ENCODE data around the gene ELAVL2.

The ELAVL2 gene

GRCh38 chr9:23682352-23682751 lies 143.7 kb downstream of the ELAVL2 start:
- TF ChIP-seq, protein P1, sequence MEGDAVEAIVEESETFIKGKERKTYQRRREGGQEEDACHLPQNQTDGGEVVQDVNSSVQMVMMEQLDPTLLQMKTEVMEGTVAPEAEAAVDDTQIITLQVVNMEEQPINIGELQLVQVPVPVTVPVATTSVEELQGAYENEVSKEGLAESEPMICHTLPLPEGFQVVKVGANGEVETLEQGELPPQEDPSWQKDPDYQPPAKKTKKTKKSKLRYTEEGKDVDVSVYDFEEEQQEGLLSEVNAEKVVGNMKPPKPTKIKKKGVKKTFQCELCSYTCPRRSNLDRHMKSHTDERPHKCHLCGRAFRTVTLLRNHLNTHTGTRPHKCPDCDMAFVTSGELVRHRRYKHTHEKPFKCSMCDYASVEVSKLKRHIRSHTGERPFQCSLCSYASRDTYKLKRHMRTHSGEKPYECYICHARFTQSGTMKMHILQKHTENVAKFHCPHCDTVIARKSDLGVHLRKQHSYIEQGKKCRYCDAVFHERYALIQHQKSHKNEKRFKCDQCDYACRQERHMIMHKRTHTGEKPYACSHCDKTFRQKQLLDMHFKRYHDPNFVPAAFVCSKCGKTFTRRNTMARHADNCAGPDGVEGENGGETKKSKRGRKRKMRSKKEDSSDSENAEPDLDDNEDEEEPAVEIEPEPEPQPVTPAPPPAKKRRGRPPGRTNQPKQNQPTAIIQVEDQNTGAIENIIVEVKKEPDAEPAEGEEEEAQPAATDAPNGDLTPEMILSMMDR (IDR thresholded peaks at IDR 0.05; ENCODE audit: borderline replicate concordance, insufficient read depth, low read depth, low read length) = no peak
- no peak overlapping the region for H3K4me3 ChIP-seq (ENCODE audit: low read depth, low read length)

GRCh38 chr9:23677446-23677845 lies 148.6 kb downstream of the ELAVL2 start:
- TF ChIP-seq, protein P1 (IDR thresholded peaks at IDR 0.05; ENCODE audit: borderline replicate concordance, insufficient read depth, low read depth, low read length) = no peak
- H3K4me3 ChIP-seq (ENCODE audit: low read depth, low read length) = no peak overlapping the region

GRCh38 chr9:23674016-23674585 lies 151.9 kb downstream of the ELAVL2 start:
- no peak overlapping the region for H3K4me3 ChIP-seq (ENCODE audit: low read depth, low read length)
- TF ChIP-seq, protein P1 (IDR thresholded peaks at IDR 0.05; ENCODE audit: borderline replicate concordance, insufficient read depth, low read depth, low read length) = no peak

DNA sequence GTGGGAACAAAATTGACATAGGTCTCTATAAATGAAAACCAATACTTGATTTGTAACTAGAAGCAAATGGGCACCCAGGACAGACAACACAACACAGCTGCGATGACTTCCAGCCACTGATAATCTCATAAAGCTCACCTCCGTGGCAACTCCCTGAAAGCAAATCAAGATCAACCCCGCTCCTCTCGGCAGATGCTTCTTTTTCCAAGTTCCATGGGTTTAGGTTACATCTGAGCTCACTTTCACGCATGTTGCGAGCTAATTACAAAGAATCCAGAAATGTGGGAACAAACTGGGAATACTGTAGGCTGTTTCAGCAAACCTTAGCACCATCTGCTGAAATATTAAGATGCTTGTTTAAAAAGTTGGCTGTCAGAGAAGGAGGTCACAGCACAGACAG lies 153.9 kb downstream of the ELAVL2 start:
- TF ChIP-seq, protein P1 (IDR thresholded peaks at IDR 0.05; ENCODE audit: borderline replicate concordance, insufficient read depth, low read depth, low read length) = no peak

DNA sequence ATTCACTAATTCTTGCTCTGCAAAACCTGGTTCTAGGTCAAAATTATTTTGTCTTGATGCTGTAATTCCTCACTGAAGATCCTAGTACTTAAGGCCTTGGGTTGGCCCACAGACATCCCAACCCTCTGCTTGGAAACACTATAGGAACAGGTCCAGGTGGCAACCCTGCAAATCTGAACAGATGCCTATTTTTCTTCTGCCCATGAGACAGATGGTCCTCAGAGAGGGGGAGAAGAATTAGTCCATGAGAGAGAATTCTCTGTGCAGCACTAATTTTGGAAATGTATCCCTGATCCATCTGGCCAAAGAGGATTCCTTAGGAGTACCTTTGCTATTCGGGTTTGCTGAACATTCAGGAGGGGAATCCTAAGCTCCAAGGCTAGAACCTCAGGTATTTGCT lies 156.3 kb downstream of the ELAVL2 start:
- TF ChIP-seq, protein P1 (IDR thresholded peaks at IDR 0.05; ENCODE audit: borderline replicate concordance, insufficient read depth, low read depth, low read length) = no peak

More for the DNA sequence above, 153.9 kb downstream of the ELAVL2 start:
- no peak overlapping the region for H3K4me3 ChIP-seq (ENCODE audit: low read depth, low read length)

DNA sequence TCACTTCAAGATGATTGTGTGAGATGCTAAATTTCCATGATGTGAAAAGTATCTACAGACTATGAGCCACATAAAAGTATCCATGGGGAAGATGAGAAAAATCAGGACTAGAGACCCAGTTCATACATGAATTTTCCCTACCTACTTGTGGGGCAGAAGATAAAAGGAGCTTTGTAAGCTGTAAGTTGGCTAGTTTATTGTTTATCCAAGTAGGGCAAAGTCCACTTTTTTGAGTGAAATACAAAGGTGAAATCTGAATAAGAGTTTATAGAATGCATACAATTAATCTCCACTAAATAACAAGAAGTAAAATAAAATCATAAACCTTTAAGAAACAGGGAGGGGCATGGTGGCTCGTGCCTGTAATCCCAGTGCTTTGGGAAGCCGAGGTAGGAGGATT lies 160.4 kb downstream of the ELAVL2 start:
- TF ChIP-seq, protein P1 (IDR thresholded peaks at IDR 0.05; ENCODE audit: borderline replicate concordance, insufficient read depth, low read depth, low read length) = no peak
- no peak overlapping the region for H3K4me3 ChIP-seq (ENCODE audit: low read depth, low read length)

More for the DNA sequence above, 156.3 kb downstream of the ELAVL2 start:
- no peak overlapping the region for H3K4me3 ChIP-seq (ENCODE audit: low read depth, low read length)

GRCh38 chr9:23665051-23665450 lies 161.0 kb downstream of the ELAVL2 start:
- TF ChIP-seq, protein P1 (IDR thresholded peaks at IDR 0.05; ENCODE audit: borderline replicate concordance, insufficient read depth, low read depth, low read length) = no peak
- no peak overlapping the region for H3K4me3 ChIP-seq (ENCODE audit: low read depth, low read length)

All from GM12875 (cell line).